22Rv1 (cell line): ENCODE measurements around the gene UBE2E2.

ENCODE experiments used
- H3K27ac ChIP-seq: fragments of 450-650 bp; 2 replicates; pipeline ENCODE4 v1.5.1; 2017
- ZFX ChIP-seq: fragments of 450-650 bp; IDR thresholded peaks from 2 replicates; pipeline ENCODE4 v1.6.1; 2017; ENCODE audit warnings: antibody characterized with exemption, borderline replicate concordance
- TF ChIP-seq, protein P1 (sequence below): fragments of 450-650 bp; IDR thresholded peaks from 2 replicates; pipeline ENCODE4 v1.5.1; 2017; ENCODE audit warnings: mild to moderate bottlenecking

Gene UBE2E2

DNA sequence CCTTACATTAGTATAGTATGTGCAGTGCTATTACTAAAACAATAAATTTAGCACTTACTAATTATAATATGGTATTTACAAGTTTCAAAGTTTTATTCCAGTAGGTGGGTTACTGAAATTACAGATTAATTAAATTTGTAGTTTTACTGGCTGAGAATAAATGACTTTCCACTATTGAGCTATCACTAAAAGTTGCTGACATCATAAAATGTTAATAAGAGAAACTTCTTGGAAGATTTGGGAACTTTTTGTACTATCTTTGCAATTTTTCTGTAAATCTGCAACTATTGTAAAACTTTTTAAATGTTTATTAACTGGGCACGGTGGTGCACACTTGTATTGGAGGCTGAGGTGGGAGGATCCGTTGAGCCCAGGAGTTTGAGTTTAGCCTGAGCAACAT is 247.7 kb downstream of the UBE2E2 start:
- H3K27ac ChIP-seq: no peak overlapping the region
- no peak for TF ChIP-seq ZFX
- TF ChIP-seq, protein P1, sequence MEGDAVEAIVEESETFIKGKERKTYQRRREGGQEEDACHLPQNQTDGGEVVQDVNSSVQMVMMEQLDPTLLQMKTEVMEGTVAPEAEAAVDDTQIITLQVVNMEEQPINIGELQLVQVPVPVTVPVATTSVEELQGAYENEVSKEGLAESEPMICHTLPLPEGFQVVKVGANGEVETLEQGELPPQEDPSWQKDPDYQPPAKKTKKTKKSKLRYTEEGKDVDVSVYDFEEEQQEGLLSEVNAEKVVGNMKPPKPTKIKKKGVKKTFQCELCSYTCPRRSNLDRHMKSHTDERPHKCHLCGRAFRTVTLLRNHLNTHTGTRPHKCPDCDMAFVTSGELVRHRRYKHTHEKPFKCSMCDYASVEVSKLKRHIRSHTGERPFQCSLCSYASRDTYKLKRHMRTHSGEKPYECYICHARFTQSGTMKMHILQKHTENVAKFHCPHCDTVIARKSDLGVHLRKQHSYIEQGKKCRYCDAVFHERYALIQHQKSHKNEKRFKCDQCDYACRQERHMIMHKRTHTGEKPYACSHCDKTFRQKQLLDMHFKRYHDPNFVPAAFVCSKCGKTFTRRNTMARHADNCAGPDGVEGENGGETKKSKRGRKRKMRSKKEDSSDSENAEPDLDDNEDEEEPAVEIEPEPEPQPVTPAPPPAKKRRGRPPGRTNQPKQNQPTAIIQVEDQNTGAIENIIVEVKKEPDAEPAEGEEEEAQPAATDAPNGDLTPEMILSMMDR: no peak

DNA sequence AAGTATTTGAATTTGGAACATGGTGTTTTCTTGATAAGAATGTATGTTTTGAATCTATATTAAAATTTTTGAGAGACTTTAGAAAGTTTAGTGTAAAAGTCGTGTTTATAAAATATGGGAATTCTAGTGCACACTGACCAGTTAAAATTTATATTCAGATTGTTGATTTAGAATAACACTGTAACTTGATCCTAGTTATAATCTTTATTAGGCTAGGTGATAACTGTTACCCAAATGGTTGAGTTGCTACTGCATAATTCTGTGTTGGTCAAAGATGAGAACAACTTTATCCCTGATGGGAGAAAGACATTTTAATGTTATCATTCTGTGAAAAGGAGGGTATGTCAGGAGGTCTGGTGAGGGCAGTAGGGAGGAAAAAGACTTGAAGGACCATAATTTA is 249.3 kb downstream of the UBE2E2 start:
- no peak for TF ChIP-seq ZFX
- TF ChIP-seq, protein P1: no peak

GRCh38 chr3:23455084-23455483 is 252.0 kb downstream of the UBE2E2 start:
- no peak for TF ChIP-seq ZFX
- TF ChIP-seq, protein P1: no peak
- no peak overlapping the region for H3K27ac ChIP-seq

More for the DNA sequence above, 249.3 kb downstream of the UBE2E2 start:
- no peak overlapping the region for H3K27ac ChIP-seq

DNA sequence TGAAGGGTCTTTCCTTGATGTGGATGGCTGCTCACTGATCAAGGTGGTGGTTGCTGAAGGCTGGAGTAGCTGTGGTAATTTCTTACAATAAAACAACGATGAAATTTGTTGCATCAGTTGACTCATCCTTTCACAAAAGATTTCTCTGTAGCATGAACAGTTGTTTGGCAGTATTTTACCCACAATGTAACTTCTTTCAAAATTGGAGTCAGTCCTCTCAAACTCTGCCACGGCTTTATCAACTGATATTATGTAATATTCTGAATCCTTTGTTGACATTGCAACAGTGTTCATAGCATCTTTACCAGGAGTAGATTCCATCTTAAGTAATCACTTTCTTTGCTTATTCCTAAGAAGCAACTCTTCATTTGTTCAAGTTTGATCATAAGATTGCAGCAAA is 252.6 kb downstream of the UBE2E2 start:
- TF ChIP-seq, protein P1: no peak
- TF ChIP-seq ZFX: no peak
- no peak overlapping the region for H3K27ac ChIP-seq

GRCh38 chr3:23457697-23458096 is 254.6 kb downstream of the UBE2E2 start:
- TF ChIP-seq, protein P1: no peak
- TF ChIP-seq ZFX: no peak
- H3K27ac ChIP-seq: no peak overlapping the region

- no peak for TF ChIP-seq ZFX
- TF ChIP-seq, protein P1: no peak
- no peak overlapping the region for H3K27ac ChIP-seq
Observed at GRCh38 chr3:23459465-23459864, 256.3 kb downstream of the UBE2E2 start.

DNA sequence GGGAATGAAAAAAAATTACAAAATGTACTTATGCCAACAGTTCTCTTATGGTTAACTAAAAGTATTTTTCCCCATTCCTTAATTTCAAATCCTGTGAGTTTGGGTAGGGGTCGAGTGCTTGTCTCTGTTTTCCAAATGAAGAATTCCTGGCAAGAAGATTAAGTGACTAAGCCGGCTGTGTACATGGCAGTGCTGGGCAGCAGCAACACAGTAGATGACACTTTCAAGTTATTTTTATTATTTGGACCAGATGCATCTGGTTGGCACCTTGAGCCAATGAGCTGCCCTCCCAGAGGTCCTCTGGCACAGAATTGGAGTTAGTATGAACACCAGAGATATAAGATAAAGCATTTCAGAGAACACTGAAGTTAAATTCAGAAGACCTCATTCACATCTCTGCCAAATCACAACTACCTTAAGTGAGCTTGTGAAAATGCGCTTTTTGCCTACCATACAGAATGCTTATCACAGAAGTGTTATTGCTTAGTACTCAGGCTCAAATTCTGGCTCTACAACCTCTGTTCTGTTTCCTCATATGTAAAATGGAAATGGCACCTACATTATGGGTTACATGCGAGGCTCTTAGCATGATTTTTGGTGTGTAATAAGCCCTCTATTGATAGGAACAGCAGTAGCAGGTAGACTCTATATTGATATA is 256.9 kb downstream of the UBE2E2 start:
- TF ChIP-seq, protein P1: no peak
- TF ChIP-seq ZFX: no peak
- H3K27ac ChIP-seq: no peak overlapping the region
